Fibroblast of gingiva (primary cell): Measurements from ENCODE around the gene KCNT2.
A peak's percentile ranks its signal among the peaks of the same experiment; 100 is the strongest.

Source experiments
- DNase-seq: peaks from one replicate; pipeline ENCODE4 v3.0.0-alpha.2; 2011; ENCODE audit warnings: low read depth

KCNT2 gene

DNA sequence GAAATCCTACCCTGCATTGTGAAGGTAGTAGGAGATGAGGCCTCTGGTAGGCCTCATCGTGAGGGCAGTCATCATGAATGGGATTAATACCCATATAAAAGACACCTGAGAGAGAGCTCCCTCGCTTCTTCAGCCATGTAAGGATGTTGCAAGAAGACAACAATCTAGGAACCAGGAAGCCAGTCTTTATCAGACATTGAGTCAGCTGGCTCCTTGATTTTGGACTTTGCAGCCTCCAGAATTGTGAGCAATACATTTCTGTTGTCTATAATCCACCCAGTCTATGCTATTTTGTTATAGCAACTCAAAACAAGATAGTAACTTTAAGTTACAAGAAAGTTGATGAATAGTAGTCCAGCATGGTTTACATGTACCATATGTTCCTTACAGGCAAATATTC lies 208.5 kb downstream of the KCNT2 start:
- no peak for DNase-seq

DNA sequence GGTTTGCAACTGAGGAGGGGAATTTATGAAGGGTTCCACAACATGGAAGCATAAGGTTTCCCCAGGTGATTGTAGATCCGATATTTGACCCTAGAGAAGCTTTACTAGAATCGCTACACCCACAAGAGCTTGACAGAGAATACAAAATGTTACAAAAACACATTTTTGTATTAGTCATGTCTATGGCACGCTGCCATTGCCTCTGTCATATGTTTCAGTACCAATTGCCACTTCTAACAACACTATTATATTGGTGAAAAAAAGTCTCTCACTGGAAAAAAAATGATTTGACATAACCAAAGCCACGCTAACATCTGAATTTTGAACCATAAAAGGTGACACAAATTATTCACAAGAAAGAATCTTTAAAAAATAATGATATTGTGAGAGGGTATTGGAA lies 214.5 kb downstream of the KCNT2 start:
- DNase-seq, result peak; percentile 68

DNA sequence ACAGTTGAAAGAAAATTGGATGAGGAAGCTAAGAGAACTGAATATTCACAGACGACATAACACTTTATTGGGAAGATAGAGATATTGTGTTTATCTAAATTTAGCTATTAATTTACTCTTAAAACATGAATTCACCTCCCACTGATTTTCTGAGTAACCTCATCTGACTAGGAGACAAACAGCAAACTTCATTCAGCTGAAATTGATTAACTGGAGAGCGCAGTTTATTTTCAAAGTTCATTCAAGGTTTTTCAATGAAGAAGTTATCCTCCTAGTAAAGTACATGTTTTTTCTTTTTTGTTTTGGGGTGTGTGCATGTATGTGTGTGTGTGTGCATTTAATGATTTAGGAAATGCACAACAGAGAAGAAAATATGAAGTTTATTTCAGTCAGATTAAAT lies 215.0 kb downstream of the KCNT2 start:
- DNase-seq, result no peak

DNA sequence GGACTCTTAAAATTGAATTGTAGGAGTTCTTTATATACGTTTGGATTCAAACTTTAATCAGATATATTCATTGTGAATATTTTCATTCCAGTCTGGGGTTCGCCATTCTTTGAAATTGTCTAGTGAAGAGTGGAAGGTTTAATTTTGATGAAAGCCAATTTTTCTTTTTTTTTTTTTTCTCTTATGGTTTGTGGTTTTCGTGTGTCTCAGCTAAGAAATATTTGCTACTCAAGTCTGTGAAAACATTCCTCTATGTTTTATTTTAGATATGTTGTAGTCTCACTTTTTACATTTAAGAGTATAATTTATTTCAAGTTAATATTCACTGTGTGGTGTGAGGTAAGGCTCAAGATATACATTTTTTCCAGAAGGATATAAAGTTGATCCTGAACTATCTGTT lies 220.5 kb downstream of the KCNT2 start:
- DNase-seq, result no peak

DNA sequence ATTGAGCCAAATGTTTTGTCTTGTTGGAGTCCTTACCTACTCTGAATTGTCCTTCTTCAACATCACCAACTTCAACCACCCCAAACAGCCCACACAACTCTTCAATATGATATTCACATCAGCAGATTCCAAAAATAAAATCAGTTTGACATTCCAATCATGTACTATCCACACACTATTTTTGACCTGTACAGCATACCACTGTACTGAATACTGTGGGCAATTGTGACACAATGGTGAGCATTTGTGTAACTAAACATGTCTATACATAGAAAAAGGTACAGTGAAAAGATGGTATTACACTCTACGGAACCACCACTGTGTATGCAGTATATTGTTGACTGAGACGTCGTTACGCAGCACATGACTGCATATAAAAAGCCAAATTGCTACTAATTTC lies 223.1 kb downstream of the KCNT2 start:
- DNase-seq, result no peak

DNA sequence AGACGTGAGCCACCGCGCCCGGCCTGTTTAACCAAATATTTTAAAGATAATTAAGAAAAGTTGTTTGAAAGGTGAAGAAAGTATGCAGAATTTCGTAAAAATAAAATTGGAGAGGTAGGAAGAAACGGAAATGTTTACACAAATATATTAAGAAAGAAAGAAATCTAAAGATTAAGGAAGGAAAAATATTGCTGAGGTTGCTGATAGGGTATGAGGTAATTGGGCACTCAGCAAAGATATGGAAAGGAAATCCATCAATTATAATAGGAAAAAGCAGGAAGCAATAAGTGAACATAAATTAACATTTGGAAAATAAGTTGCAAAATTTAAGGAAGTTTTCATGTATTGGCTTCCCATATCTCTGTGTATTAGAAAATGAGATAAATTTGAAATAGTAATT lies 225.9 kb downstream of the KCNT2 start:
- DNase-seq, result no peak

DNA sequence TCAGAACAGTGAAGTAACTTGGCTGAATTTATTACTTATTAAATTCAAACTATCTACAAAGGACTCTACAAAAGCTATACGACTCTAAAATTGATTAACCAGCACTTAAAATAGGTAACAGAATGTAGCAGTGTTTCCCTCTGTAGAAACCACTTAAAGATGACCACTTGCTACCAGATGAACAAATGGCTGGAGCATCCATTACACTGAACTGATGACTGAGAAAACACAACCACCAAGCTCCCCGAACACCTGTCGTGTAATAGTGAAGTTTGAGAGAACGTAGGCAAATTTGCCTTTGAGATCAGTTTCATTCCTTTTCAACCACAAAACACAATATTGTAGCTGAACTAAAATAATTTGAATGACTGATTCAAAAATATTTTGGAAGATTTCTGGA lies 226.7 kb downstream of the KCNT2 start:
- DNase-seq, result no peak

DNA sequence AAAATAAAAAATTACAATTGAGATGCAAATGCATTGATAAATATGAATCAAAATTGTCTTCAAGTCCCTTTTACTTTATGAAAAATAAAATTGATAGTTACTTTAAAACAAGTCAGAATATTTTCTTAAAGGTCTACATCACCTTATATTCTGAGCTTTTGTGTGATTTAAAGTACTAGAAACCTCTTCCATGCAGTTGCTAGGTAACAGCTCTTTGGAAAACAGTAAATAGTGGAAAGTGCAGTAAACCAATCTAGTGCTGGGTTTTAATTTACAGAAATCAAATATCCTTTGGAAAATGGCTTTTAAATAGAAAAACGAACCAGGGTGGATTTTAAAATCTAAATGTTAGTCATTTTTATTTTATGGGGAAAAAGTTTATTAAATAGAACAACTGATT lies 227.9 kb downstream of the KCNT2 start:
- no peak for DNase-seq

DNA sequence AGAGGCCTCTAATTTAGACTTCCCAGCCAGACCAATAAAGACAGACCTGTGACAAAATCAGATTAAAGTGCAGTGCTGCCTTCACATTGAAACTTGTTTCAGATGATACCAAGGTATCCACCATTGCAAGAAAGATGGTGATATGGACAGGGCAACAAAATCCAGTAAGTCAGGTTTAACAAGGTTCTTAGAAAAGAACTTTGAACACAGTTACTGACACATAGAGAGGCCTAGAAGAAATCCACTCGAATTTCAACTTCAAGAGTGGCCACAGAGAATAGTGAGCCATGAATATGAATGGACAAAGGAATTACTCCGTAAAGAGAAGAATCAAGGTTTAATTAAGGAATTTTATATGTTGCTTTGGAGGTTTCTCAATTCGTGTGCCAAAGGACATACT lies 230.4 kb downstream of the KCNT2 start:
- DNase-seq, result no peak

DNA sequence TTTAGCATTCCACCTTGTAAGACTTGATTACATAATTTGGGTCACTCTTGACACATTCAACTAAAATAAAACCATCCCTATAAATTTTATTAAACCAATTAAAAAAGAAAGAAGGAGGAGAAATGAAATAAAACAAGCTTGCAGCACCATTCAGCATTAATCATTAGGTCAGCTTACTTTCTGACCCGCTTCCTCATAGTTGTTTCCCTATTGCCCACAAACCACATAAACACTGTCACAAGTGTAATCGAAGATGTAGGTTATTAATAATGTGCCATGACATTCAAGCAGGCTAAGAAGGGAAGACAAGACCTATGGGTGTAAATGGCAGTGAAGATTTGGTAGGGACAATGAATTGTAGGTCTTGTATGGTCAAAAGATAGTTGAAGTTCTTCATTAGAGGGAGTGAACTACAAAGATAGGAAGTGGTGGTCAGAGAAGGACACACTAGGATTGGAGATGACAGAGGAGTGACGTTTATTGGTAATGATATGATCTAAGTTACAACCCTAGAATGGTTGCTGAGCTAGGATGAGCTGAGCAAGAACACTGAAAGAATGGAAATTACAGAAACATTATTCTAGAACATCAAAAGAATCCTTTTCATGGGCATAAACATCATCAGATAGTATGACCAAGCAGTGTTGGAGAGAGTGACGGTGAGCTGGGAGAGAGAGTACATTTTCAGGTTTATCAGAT lies 231.5 kb downstream of the KCNT2 start:
- no peak for DNase-seq

DNA sequence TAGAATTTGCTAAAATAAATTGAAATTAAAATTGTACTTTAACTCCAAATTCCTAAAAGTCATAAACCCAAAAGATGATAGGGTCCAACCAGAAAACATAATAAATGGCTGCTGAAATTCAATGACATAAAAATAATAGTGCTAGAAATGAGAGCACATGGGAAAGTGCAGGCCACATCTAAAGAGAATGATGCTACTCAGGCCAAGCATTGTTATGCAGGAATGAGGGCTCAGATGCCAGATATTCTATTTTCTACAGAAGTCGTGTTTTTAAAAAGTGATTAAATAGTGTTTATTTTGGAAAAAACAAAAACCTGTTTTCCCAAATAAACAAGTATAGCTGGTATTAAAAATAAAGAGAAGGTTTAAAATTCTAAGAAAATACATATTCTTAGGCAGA lies 234.4 kb downstream of the KCNT2 start:
- no peak for DNase-seq

DNA sequence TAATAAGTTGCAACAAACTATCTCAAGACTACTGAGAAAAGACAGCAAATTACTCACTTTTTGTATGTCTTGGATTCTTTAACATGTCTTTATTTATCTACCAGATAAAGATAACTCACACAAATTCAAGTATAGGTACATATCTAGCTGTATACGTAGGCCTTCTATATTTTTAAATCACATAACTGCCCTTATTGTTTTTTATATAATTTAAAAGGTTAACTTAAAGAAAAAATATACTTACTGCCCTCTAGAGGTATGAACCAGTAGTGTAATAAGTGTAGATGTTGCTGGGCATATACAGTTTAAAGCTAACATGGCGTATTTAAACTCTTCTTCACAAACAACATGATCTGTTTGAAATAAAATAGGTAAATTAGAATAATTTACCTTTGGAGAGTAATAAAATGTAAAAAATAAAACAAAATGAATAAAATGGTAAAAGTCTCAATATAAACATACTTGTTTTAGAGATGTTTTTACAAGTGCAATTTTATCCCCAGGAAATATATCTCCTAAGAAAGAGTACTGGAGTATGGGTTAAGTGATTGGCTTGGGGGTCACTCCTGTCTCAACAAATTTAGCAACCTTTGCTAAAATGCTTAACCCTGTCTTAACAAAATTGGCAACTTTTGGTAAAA lies 235.2 kb downstream of the KCNT2 start:
- DNase-seq, result peak; percentile 15

DNA sequence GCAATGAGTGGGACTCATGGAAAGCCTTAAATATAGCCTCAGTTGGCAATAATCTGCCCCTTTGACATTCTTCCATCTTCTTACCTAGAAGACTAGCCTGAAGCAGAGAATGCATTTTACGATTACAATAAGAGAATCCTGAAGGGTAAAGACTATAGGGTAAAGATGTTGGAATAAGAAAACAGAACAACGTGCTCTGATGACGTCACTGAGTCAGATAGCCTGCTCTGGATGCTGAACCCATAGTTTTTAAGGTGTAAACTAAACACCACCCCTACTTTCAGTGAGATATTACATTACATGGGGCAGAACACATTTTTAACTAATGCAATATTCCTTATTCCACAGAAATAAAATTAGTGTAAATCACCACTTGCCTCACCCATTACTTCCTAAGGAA lies 240.4 kb downstream of the KCNT2 start:
- no peak for DNase-seq

DNA sequence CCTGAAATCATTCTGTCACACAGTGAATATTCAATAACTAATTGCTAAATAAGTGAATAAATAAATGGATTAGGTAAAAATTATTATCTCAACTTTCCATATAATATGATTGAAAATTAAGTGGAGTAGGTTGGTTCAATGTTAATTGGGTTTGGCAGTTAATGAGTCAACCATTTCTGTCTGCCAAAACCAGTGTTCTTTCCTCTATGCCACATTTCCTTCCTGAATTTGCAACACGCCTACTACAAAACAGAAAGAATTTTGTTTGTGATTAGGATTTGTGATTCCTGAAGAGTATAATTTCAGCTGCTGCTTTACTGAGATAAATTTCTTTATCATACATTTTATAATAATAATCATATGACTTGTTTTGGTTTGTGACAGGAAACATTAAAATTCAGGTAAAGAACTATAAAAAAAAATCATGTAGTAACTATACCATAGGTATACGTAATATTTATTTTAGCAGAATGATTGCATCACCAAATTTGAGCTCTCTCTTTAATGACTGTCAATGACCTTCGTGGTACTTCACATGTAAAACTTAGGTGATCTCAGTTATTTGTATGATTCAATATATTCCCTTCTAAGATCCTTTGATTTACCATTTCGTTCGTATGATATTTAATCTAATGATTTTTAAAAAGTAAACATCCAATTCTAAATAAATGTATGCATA lies 241.3 kb downstream of the KCNT2 start:
- DNase-seq, result peak; percentile 3

DNA sequence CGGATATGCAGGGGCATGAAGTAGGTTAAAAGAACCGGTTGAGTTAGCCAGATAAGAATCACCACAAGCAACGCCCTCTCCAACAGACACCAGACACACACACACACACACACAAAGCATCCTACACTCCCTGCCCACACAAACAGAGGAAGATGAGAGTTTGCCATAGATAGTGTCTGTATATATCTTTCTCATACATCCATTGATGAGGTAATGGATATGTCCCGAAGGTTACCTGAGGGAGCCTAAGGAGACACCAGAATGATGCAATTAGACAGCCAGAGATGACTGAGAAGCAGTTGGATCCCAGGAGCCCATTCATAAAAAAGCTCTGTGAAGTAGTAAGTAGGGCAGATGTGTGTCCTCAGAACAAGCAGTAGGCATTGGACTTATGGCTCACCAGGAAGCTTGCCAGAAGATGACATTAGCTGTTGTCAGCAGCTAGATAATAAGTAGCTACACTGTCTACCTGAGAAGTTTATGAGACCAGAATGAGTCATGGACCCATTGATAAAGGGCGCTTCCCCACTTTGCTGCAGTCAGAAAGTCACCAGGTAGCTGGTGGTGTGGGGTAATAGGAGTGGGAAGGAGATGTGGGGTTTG lies 247.0 kb downstream of the KCNT2 start:
- peak; percentile 4 for DNase-seq

DNA sequence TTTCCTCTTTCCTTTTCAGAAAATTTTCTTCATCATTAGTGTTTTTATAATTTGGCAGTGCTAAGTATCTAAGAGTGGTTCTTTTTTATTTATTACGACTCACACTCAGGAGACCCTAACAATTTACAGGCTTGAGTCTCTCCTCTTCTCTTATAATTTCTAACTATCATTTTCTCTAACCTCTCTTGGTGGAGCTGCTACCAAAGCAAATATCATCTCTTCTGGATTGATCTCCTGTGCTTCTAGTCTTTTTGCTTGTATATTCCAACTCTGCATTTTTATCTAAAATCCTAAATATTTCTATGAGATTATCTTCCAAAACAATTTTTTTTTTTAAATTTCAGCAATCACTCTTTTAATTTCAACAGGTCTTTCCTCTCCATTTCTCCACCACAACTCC lies 250.3 kb downstream of the KCNT2 start:
- no peak for DNase-seq

DNA sequence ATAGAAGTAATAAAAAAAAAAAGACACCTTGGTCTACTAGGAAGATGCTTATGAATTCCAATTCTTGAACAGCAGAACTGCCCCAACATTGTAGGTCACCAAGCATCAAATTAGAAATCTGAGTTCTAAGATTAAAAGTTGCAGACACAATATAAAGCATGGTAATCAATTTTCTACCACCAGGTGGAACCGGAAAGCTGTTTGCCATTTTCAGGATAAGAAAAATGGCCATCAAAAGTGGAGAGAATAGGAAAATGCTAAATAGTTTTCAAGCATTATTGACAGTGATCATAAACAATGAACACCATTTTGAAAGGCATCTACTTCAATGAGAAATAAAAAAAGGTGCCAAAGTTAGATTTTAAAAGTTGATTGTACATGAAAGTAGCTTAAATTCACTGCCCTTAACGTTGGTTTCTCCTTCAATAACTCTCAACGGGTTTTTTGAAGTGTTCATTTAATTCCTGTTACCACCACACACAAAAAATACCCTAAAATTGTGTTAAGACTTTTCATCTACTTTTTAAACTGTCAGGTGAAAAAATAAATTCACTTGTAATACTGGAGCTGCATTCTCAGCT lies 252.9 kb downstream of the KCNT2 start:
- DNase-seq, result peak; percentile 17

DNA sequence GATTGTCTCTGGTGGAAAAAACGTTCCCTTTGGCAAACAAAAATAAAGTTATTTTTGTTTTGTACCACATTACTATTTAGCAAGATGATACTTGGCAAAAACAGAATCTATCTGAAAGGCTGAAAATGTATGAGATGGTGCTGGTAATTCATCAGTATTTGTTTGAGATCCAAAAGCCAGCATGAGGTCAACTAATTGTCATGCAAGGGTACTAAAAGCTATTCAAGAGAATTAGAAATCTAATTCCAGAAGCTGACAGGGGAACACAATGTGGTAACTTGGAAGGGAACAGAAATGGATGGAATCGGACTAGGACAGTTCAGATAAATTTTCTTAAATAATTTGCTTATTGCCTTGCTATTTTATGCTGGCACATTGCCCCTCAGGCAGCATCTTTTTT lies 263.8 kb downstream of the KCNT2 start:
- no peak for DNase-seq

DNA sequence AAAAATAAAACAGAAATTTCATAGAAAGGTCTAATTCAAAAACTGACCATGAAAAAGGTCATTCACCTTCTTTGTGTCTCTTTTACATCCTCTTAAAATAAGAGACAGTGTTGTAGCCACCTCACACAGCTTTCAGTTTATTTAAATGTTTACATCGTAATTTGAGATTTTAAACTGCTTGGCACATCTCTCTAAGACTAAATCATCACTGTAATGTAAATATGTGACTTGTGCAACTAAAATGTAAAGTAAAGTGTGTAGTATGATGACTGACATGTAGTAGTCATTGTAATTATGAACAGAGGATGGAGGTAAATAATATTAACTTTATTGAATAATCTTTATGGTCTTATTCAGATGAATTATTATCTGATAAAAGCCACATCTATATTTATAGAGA lies 283.9 kb downstream of the KCNT2 start:
- no peak for DNase-seq

DNA sequence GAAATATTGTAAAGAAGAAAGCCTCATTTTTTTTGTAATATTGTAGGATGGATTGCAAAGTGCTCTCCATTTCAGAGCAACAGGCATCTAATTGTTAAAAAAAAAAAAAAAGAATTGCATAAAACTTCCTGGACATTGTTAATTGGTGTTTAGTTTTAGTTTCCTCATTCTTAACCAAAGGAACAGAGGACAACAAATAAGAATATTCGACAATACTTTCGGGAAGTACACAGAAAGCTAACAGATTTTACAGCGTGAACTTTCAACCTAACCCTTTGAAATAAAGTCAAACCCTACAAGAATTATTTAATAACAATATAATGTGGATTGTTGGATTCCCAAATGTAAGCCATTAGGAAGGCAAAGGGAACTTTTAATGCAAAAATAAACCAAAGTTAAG lies 284.4 kb downstream of the KCNT2 start:
- no peak for DNase-seq

DNA sequence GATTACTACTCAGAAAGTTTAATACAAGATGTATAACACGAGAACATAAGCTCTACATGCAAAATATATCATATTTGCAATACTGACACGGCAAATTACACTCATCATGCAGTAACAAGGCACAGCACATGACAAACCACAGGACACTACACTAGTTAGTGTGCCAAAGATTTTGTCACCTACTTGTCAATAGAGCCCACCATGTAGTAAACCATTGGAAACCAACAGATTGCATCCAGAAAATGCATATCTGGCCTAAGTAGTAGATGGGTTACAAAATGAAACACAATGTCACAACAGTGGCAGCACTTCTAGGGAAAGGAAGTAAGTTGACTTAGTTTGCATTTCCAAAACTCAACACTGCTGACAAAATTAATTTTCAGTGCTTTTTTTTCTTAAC lies 288.9 kb downstream of the KCNT2 start:
- no peak for DNase-seq
